Activated gamma-delta T cell treated with anti-CD3 and anti-CD28 coated beads, Interleukin-2, amount 50 U/mL, for 16 hours (primary cell): ENCODE measurements around the gene NR1I2.

Source experiments
- DNase-seq: peaks from one replicate; pipeline ENCODE4 v3.0.0-alpha.2; 2020; ENCODE audit warnings: low read depth

The NR1I2 gene

DNA sequence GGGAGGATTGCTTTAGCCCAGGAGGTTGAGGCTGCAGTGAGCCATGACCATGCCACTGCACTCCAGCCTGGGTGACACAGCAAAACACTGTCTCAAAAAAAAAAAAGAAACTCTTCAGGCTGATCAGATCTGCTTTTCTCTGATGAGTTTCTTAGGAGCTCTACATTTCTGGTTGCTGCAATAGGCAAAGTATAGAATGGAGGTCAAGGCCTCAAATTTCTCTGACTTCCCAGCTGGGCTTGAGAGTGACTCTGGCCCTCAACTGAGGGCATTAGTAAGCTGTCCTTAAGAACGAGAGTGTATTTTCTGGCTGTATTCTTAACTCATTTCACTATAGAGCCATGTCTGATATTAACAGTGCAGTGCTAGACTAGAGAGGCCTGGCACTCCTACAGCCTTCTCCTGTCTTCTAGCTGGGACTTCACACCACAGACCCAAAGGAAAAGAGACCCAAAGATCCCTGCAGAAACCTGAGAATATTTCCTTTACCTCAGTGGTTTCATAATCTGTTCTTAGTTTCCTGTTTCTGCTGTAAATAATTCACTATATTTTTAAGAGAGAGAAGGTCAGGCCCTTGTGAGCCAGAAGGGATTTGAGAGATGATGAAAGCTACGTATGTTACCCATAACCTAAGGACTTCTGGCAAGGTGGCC is 2.0 kb upstream of the NR1I2 start:
- no peak for DNase-seq

DNA sequence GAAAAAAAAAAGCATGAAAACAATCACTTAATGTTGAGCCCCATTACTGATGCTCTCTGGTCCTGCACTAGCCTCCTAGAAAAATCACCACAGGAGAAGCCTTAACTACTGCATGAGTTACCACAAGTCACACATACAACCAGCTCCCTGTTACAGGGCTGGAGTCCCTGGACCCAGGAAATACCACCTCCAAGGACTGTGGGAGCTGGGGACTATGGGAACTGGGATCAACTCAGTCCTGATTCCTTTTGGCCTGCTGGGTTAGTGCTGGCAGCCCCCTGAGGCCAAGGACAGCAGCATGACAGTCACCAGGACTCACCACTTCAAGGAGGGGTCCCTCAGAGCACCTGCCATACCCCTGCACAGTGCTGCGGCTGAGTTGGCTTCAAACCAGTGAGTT is 559 bp downstream of the NR1I2 start:
- DNase-seq = no peak

DNA sequence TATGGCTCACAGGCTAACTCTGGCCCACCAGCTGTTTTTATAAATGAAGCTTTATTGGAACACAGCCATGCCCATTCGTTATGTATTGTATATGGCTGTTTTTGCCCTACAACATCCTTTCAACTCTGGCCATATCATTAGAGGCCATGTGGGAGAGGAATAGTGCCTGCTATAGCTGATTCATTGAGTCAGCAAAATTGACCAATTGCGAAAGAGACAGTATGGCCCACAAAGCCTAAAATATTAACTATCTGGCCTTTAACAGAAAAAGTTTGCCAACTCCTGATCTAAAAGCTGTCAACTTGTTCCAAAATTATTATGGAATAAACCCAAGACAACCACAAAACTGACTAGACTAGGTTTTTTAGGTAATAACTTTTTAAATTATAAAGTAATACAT is 1.4 kb downstream of the NR1I2 start:
- DNase-seq = no peak

DNA sequence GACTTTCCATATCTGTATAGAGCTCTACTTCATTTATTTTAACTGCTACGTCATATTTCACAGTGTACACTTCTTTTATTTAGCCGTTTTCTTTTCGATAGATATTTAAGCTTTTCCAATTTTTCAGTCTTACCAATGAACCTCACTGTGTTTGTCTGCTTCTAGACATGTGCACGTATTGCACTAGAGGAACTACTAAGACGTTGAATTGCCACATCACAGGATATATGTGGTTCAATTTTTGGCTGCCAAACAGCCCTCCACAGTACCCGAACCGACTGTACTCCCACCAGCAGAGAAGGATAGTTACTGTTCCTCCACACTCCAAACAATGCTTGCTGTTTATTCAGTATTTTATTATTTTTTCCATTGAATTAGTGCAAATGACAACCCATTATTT is 2.0 kb downstream of the NR1I2 start:
- DNase-seq = no peak

DNA sequence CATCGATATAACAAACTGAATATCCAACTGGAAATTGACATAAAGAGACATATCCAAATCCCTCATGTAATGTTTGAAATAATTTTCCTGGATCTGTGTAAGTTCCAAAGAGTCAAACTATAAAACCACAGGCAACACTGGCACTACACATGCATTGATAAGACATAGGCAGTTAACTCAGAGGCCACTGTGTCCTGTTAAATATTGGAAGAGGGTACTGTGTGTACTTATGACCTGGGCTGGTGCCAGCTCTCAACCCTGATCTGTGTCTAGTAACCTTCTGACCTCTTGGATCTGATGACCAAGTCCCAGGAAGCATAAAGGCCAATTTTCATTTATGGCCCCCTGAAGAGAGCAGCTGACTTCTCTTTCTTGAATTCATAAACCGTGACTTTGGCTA is 4.5 kb downstream of the NR1I2 start:
- DNase-seq = no peak

DNA sequence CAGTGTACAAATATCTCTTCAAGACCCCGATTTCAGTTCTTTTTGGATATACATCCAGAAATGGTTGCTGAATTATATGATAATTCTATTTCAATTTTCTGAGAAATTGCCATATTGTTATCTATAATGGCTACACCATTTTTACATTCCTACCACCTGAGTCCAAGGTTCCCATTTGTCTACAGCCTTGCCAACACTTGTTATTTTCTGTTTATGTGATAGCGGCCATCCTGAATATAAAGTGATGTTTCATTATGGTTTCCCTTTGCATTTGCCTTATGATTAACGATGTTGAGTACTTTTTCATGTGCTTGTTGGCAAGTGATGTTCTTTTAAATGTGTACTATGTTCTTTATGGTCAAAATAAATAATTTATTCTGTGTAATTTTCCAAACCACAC is 8.5 kb downstream of the NR1I2 start:
- no peak for DNase-seq

DNA sequence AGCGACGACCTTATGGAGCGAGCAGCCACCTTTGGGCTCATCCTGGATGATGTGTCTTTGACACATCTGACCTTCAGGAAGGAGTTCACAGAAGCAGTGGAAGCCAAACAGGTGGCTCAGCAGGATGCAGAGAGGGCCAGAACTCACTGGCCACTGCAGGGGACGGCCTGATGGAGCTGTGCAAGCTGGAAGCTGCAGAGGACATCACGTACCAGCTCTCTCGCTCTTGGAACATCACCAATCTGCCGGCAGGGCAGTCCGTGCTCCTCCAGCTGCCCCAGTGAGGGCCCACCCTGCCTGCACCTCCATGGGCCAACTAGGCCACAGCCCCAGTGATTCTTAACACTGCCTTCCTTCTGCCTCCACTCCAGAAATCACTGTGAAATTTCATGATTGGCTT is 10.4 kb downstream of the NR1I2 start:
- DNase-seq = no peak

DNA sequence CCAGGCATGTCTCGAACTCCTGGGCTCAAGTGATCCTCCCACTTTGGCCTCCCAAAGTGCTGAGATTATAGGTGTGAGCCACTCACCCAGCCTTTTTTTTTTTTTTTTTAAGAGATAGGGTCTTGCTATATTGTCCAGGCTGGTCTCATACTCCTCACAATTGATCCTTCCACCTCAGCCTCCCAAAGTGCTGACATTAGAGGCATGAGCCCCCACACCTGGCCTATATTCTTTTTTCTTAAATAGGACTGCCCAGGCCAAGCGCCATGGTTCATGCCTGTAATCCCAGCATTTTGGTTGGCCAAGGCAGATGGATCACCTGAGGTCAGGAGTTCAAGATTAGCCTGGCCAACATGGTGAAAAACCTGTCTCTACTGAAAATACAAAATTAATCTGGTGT is 12.5 kb downstream of the NR1I2 start:
- no peak for DNase-seq

DNA sequence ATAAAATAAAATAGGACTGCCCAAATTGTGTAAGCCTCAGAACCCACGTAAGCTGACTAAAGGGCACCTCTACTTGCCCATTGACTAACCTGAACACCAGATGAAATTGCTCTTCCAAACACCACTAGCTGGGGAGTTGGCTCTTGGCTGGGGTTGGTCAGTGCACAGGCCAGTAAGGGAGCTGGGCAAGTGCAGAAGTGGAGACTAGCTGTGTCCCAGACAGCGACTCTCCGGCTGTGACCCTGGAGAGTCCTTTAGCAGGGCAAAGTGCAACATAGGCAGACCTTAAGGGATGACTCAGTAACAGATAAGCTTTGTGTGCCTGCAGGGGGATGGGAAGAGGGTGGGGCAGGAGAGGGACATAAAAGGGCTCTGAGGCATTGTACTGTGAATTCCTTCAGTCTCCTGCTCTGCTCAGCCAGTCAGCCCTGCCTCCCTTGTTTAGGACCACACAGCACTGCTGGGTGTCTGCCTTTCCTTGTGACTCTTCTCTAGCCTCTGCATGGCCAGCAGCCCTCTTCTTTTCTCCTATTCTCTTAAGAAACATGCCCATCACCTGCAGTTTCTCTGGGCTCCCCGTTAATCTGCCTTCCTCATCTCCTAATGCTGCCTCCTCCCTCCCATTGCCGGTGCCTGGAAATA is 13.2 kb downstream of the NR1I2 start:
- DNase-seq = no peak

DNA sequence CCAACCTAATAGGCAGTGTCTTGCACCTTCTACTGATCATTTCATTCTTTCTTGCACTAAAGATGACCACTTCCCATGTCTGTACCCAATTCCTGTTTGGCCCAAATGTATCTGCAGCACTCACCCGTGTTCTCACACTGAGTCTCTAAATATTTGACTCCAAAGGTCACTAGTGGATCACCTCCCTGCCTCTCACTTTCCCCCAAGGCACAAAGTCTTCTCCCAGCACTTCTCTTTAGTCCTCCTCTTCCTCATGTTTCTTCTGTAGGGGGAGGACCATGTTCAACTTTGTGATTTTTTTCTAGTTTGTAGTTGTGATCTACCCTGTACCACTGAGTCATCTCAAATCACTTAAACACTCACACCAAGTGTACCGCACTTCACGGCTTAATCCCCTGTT is 13.9 kb downstream of the NR1I2 start:
- DNase-seq = no peak

DNA sequence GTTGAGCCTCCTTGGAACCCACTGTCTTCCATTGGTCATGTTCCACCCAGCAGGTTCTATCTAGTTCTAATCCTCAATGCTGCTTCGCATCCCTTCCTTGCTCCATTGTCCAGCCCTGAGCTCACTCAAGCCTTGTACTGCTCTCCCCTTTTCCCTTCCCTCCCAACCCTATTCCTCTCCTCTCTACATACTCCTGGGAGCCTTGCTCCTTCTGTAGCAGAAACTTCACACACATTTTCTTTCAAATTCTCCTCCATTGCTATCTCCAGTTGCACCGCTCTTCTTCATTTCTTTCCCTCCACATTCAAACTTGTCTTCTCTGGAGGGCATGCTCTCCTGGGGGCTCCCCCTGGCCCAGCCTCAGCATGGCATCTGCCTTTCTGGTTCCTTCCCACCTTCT is 14.5 kb downstream of the NR1I2 start:
- DNase-seq = no peak

DNA sequence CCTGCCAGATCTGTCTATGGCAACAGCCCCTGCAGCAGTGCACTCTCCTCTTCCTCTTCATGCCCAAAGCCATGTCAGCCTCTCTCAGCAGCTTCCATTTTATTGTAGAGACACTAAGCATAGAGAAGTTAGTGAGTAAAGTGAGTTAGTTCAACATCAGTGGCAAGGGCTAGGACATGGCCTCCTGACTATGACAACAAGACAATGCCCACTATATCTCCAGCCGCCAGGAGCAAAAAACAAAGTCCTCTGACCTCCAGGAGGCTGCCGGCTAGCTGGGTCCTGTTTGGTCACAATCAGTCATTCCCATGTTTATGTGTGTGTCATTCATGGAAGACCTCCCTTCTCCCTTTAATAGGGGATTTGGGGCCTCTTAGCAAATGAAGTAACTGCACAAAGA is 14.9 kb downstream of the NR1I2 start:
- no peak for DNase-seq

DNA sequence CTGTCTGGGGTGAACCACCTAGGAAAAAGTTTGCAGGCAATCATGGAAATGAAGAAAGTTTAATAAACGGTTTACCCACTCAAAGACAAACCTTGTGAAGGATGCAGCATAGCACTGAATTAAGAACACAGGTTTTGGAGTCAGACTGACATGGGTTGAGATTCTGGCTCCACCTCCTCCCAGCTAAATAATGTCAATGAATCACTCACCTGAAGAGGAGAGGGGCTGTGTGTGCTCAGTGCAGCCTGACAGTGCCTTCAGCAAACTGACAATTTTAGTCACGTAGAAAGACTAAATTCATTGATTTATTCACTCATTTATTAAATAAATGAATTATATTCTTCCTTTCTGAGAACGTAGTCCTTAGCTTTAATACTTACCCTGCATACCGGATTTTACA is 18.9 kb downstream of the NR1I2 start:
- no peak for DNase-seq

DNA sequence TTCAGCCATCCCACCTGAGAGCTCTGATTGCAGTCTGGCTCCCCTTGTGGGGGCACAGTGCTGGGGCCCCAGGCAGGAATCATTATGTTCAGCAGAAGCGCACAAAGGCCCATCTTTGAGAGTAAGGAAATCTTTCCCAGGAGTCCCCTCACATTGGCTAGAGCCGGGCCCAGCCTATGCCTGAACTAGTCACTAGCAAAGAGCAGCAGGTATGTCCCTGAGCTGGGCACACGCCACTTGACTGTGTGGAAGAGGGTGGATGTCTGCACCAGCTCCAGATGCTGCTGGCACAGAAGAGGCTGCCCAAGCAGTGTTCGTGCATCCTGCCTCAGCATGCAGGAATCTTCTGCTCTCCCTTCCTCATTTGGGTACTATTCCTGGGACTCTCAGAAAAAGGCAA is 26.3 kb downstream of the NR1I2 start:
- DNase-seq = no peak

DNA sequence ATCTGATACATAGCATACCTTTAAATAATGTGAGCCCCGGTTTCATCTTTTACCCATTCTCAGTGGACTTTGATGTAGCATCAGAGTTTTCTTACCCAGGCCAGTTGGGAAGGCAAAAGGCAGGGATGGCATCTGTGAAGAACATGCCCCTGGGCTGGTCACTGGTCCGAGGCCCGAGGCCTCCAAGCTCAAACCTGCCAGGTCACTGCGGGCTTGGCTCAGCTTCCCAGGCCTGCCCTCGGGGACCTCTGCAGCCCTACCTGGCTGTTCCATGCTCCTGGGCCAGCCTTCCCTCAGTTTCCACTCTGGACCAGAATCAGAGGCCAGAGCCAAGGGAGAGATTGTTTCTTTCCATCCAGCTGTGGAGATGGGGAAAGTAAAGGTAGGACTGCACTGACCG is 26.9 kb downstream of the NR1I2 start:
- DNase-seq = no peak

DNA sequence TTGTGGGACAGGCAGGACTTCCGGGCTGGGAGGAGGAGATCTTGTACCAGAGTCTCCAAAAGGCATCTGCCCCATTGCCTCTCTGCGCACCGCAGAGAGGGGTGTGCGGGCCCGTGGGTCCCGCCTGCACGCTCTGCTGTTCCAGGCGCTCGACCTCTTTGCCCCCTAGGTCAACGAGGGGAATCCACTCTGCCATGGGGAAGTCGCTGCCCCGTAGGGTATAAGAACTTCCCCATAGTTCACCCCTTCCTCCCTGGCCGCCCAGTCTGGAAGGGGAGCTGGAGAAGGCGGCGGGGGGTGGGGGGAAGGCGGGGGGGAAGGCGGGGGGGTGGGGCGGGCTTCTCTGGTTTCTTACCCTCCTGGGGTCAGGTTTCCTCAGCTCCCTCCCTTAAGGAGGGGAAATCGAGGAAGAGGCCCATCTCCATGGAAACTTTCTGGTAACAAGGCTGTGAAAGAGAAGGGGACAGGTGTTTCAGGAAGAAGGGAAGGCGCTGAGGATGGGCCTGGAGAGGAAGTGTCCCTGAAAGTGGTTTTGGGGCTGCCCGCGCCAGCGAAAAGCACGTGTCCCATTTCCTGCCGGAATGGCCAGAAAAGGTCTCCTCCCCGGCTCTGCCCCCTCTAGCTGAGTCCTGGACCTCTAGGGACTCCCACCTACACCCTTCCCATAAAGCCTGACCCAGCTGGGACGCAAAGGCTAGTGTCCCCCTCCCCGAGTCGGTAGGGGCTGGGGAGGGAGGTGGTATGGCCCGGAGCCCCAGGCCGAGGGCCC is 27.5 kb downstream of the NR1I2 start:
- DNase-seq = no peak

DNA sequence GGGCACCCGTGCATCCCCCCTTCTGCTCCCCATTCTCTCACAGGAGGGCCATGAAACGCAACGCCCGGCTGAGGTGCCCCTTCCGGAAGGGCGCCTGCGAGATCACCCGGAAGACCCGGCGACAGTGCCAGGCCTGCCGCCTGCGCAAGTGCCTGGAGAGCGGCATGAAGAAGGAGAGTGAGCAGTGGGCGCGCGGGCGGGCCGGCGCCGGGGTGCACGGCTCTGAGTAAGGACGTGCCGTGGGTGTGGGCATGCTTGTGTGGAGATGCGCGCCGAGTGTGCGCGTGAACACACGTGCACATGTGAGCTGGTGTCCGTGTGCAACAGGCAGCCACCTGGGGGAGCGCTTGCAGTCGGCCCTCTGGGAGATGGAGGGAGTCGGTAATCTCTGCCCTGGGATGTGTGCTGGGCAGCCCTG is 28.1 kb downstream of the NR1I2 start:
- peak; percentile 35 for DNase-seq

DNA sequence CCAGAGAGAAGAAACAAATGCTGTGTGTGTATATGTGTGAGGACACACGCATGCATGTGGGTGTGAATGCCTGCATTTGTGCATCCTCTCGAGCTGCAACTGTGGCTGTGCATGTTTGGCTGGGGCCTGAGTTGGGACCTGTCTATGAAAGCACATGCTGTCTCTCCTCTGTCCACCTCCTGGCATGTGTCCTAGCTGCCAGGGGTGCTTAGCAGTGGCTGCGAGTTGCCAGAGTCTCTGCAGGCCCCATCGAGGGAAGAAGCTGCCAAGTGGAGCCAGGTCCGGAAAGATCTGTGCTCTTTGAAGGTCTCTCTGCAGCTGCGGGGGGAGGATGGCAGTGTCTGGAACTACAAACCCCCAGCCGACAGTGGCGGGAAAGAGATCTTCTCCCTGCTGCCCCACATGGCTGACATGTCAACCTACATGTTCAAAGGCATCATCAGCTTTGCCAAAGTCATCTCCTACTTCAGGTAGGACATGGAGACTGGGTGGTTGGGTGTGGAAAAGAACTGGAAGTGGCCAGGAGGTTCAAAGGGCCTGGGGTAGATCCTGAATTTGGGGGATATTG is 30.7 kb downstream of the NR1I2 start:
- no peak for DNase-seq

DNA sequence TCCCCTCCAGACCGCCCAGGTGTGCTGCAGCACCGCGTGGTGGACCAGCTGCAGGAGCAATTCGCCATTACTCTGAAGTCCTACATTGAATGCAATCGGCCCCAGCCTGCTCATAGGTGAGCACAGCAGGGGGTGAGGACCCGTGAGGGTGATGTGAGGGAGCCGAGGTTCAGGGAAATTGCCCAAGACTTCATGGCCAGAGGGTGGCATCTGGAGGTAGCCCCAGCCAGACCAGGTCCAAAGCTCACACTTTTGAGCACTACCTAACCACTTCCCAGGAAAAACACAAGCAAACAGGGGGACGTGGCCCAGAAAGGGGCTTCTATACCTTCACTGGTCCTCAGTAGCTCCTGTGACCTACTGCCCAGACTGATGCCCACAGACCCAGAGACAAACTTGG is 33.8 kb downstream of the NR1I2 start:
- no peak for DNase-seq

DNA sequence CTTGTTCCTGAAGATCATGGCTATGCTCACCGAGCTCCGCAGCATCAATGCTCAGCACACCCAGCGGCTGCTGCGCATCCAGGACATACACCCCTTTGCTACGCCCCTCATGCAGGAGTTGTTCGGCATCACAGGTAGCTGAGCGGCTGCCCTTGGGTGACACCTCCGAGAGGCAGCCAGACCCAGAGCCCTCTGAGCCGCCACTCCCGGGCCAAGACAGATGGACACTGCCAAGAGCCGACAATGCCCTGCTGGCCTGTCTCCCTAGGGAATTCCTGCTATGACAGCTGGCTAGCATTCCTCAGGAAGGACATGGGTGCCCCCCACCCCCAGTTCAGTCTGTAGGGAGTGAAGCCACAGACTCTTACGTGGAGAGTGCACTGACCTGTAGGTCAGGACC is 35.2 kb downstream of the NR1I2 start:
- no peak for DNase-seq

DNA sequence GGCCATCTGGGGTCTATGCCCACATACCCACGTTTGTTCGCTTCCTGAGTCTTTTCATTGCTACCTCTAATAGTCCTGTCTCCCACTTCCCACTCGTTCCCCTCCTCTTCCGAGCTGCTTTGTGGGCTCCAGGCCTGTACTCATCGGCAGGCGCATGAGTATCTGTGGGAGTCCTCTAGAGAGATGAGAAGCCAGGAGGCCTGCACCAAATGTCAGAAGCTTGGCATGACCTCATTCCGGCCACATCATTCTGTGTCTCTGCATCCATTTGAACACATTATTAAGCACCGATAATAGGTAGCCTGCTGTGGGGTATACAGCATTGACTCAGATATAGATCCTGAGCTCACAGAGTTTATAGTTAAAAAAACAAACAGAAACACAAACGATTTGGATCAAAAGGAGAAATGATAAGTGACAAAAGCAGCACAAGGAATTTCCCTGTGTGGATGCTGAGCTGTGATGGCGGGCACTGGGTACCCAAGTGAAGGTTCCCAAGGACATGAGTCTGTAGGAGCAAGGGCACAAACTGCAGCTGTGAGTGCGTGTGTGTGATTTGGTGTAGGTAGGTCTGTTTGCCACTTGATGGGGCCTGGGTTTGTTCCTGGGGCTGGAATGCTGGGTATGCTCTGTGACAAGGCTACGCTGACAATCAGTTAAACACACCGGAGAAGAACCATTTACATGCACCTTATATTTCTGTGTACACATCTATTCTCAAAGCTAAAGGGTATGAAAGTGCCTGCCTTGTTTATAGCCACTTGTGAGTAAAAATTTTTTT is 35.9 kb downstream of the NR1I2 start:
- DNase-seq = no peak

DNA sequence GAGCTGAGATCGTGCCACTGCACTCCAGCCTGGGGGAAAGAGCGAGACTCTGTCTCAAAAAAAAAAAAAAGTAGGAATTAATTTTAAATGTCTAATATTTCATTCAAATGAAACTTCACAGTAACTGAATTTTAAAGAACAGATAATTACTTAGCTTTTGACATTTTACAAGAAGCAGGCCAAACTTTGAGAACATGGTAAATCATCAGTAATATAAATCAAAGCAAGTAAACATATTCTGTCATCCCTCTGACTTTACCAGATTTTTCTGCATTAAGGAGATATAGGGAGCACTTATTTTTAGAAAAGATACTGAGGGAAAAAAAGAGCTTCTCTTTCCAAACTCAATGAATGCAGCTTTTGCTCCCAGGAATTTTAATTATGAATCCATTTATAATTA is 37.0 kb downstream of the NR1I2 start:
- DNase-seq = no peak
